CD4-positive, alpha-beta T cell treated with Interleukin-1 beta for 1 hour (primary cell): ENCODE measurements around the gene ENG.
"Not testable (repeated sequence)": the region's sequence is repeated elsewhere in the genome, so short reads cannot be mapped to it uniquely, and the experiment has no call there.

ENCODE experiments used
- DNase-seq, 2 donors: peaks; one replicate each; pipeline ENCODE4 v3.0.0-alpha.2; 2020 to 2022

The ENG gene

DNA sequence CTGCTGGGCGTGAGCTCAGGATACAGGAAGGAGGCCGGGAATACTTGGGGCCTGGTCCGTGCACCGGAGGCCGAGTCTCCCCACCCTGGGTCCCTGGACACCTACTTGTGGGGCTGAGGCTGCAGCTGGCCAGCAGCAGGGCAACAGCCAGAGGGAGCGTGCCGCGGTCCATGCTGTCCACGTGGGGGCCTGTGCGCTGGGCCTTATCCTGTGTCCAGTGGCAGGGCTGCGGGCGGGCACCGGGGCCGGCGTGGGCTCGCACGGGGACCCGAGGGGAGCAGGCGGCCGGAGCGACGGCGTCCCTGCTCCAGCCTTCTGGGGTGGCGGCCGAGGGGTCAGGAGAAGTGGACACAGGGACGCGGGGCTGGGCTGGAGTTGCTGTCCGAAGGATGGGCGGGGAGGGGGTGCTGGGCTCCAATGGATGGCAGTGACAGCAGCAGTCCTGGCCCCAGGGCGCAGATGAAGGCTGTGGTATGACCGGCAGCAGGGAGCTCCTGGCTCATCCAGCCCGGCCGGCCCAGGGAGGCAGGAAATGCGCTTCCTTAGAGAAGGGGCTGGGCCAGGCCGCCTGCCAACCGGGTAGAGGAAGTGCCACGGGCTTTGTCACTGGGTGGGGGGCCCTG, at the start of gene ENG:
Gene ENG, minus strand, starts transcription at position 475 of the 623 bp plus-strand sequence. Its CDS starts 303 bp downstream, at position 172.
- DNase-seq: peak in 1 of 2 donors; percentile 22

- DNase-seq: peak; percentile 73 to 74
Measured at GRCh38 chr9:127903557-127904475, 49.4 kb upstream of the ENG start.

DNA sequence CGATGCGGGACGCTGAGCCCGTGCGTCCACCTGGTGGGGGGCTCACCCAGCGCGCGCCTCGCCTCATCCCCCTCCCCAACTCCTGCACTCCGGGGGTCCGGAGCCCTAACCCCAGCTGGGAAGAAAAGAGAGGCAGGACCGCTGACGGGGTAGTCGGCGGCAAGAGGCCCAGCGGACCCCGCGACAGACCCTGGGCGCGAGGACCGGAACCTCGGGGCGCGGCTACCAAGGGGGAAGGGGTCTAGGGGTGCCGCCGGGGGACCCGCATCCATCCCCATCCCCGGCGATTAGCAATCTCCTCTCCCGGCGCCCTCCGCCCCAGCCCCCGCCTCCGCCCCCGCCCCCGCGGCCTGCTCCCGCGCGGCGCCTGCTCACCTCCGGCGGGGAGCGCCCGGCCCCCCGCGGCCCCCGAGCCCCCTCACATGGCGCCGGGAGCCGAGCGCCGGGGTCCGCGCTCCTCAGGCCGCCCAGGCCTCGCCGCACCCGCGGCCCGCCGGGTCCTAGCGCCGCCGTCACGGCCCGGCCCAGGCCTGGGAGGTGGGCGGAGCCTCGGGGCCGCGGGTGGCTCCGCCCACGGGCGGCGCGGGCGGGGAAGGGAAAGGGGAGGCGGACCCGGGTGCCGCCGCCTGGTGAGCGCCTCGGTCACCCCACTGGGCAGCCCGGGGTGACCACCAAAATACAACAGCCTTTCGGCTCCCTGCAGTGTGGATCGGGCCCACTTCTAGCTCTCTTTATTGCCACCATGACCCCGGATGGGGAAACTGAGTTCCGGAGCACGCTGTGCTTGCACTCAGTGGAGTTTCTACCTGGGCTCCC, 44.9 kb upstream of the ENG start, which contains the start of gene ST6GALNAC6:
Gene ST6GALNAC6, minus strand, starts transcription at position 476 of the 816 bp plus-strand sequence. CDS start 1,622 bp downstream, outside the sequence.
- peak; percentile 75 to 76 for DNase-seq

DNA sequence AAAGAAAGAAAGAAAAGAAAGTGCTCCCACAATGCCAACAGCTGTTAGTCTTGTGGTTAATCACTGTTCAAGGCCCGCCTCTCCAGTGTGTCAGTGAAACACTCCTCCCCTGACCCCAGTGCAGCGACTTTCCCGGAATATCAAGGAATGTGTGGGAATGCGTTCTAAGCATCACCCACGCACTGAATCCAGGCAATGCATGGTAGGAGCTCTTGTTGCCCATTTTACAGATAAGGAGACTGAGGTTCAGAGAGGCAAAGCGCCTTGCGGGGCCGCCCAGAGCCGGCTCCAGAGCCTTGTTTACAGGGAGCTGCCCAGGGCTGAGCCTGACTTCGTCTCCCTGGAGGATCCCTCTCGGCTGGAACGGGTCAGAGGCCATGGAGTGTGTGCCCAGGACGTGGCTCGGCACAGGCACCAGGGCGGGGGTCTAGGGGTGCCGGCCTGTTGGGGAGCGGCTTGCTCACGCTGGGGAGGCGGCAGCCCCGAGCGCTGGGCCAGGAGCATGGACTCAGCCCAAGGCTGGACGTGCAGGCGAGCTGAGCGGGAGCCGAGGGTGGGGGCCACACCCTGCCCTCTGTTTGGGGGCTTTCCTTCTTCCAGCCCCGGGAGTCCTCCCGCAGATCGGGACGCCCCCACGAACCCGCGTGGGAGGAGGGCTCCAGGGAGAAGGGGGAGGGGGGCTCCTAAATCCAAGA, 44.1 kb upstream of the ENG start:
- DNase-seq: no peak

DNA sequence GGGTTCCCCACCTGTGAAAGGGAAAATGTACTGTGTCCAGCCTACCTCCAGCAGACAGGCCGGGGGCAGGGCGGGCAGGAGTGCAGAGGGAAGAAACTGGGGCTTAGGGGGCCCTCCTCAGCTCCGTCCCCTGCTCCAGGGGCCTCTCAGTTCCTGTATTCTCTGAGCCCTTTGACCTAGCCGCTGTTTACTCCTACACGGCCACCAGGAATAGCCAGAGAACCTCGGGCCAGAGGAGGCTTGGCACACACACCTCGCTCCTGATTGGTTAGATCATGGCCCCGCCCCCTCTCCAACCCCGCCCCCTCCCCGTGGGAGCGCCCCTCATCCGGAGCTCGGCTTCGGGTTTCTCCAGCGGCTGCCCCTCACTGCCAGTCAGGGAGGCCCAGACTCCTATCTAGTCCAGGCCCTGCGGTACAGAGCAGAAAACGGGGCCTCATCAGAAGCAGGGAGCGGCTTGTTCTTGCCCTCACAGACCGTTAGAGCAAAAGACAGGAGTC, 42.8 kb upstream of the ENG start:
- DNase-seq: peak; percentile 30 to 36

DNA sequence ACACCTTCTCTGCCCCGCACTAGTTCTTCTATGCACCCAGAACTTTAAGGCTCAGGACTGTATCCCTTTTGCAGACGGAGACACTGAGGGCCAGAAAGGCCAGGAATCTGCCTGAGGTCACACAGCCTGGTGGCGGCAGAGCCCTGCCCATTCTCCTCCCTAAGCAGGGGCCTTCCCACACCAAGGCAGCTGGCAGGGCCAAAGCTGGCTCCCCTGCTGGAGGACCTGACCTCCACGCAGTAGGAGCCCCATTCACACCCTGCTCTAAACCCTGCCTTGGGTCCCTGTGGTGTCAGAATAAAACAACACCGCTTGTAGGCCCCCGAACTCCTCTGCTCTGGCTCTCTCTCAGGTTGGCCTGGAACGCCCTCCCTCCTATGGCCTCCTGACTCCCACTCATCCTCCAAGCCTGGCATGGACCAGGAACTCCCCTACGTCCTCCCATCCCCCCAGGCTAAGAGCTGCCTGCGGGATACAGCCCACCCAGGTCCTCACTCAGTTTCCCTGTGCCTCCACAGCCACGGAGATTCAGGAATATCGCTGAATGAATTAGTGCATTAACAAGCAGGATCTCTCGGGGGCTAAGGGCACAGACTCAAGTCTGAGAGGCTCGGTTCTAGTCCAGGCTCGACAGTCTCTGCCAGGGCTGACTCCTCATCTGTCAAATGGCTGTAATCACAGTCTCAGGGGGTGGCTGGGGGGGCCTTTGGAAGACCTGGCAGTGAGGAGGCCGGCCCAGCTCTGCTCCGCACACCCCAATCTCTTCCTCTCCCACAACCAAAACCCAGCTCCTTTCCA, 42.1 kb upstream of the ENG start:
- DNase-seq: no peak

- DNase-seq: no peak
Measured at GRCh38 chr9:127895811-127896210, 41.4 kb upstream of the ENG start.

DNA sequence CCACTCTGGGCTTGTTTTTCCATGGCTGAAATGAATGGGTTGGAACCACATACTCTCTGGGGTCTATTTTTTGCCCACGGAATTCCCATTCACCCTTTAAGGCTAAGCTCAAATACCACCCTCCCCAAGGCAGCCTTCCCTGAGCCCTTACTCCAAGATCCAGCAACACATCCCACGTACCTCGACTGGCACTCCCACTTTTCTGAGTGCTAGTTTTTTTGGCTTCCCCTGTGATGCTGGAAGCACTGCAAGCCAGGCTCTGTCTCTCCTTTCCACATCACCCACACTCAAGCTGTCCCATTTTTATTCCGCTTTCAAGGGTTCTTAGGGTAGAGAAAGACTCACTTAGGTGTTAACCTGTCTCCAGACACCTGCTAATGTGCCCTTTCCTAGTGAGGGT, 38.9 kb upstream of the ENG start:
- DNase-seq: no peak

DNA sequence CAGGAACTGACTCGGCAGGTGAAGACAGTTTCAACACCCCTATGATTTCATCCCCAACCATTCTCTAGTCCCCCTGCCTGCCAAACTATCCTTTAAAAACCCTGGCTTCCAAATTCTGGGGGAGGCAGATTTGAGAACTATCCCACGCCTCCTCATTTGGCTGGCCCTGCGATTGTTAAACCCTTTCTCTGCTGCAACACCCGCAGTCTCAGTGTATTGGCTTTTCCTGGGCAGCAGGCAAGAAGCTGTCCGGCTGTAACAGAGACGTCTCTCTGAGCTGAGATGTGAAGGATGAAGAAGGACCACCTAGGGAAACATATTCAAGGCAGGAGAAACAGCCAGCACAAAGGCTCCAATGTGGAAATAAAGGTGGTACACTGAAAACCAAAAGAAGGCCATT, 38.4 kb upstream of the ENG start:
- DNase-seq: no peak

- no peak for DNase-seq
Measured at GRCh38 chr9:127890053-127890452, 35.6 kb upstream of the ENG start.

DNA sequence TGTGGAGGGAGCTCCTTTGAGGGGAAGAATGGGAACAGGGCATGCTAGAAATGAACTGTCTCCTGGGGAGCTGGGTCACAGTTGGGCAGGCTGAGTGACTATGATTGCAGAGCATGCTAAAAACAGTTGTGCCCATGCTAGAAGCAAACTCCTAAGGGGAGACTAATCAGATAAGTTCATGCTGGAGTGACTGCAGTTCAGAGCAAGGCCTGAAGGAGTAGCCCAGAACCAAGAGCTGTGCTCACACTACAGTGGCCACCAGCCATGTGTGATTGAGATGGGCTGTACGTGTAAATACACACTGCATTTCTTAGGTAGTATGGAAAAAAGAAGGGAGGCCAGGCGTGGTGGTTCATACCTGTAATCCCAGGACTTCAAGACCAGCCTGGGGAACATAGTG, 33.3 kb upstream of the ENG start:
- DNase-seq: no peak

DNA sequence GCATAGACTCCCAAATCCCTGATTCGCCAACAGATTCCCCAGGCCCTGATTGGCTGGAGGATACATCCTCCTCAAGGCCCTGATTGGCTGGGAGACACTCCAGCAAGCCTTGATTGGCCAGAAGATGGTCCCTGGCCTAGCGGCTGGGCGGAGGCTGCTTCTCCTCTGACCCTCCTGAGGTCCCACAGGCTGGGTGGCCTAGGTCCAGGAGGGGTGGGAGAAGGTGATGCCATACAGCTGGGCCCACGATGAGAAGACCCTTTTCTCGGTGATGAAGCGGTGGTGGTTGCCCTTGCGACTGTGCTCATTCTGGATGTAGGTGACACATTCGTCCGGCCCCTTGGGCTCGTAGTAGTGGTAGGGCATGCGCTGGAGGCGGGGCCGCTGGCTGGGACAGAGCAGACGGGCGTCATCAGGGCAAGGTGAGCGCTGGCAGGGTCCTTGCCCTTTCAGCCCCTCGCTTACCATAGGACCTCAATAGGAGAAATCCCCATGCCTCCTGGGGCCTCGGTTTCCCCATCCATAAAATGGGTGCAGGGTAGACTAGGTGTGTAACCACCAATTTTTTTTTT, 32.0 kb upstream of the ENG start:
- no peak for DNase-seq

- no peak for DNase-seq
Measured at GRCh38 chr9:127885508-127886281, 31.2 kb upstream of the ENG start.

- DNase-seq: no peak
Measured at GRCh38 chr9:127884976-127885490, 30.6 kb upstream of the ENG start.

DNA sequence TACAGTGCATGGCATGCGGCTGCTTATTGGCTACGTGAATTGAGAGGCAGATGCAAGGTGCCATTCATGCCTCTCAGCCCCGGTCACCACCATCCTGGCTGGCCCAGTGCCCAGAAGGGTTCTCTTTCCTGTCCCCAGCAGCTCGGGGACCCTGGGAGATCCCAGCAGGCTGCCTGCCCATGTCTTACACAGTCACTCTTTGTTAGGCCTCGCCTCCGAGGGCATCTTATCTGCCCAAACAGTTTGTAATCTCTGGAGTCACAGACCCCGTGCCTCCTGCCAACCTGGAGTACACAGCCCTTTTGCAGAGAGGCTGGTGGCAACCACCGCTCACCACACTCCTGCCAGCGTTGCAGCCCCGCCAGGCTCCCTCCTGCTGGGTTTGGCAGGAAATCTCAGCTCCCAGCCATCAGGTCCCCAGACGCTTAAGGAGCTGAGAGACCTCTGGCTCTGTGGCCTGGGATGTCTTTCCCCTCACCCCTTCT, 30.0 kb upstream of the ENG start:
- no peak for DNase-seq

- no peak for DNase-seq
Measured at GRCh38 chr9:127883959-127884358, 29.5 kb upstream of the ENG start.

- not testable (repeated sequence) for DNase-seq
Measured at GRCh38 chr9:127881715-127882114, 27.3 kb upstream of the ENG start.

GRCh38 chr9:127880143-127880542, 25.7 kb upstream of the ENG start:
- DNase-seq: no peak

DNA sequence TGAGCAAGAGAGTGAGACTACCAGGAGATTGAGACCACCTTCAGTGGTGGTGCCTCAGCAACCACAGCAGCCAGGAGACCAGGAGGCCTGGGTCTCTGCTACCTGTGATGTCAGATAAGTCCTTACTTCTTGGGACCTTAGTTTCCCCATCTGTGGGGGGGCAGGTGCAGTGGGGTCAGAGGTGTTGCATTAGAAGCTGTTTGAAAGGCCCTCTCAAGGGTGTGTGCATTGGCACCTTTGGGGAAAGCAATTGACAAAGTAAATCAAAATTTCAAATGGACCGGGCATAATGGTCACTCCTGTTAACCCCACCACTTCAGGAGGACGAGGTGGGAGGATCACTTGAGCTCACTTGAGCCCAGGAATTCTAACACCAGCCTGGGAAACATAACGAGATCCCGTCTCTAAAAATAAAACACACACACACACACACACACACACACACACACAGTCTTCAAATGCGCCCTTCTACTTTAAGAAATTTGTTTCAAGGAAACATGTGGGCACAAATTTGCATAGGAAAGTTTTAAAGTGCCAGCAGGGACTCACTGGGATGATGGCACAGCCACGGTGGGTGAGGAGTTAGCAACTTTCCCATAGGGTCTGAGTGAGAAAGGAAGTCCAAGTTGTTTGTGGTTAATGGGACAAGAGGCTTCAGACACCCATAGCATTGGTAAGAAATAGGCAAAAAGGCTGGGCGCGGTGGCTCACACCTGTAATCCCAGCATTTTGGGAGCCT, 24.4 kb upstream of the ENG start:
- no peak for DNase-seq
